ENCODE results near the gene HNRNPUL1. TPM values are rescaled to one million over a fixed set of nuclear protein-coding genes. Genes with fewer than 3 reads are reported as not detected.
"Not testable (repeated sequence)": the region's sequence is repeated elsewhere in the genome, so short reads cannot be mapped to it uniquely, and the experiment has no call there.

HNRNPUL1 gene
- total RNA-seq, 4 donors from 2014 or later = 98.1 to 127 (median 113) TPM

GRCh38 chr19:41226874-41227390 lies 37.2 kb upstream of the HNRNPUL1 start:
- 55 to 56% methylated on average over 8 to 9 of the region's 9 CpGs for whole genome bisulfite sequencing, 2 donors
- Histone ChIP-seq H3K27ac (peak overlapping the region; percentile 71 to 90 (median 89)), H3K36me3 (peaks cover 0 to 13% (median 0%) of the 10 kb centered on the region in 3 donors), H3K9me3 (no peaks in the 10 kb centered on the region), H3K4me3 (peak overlapping the region in 3 of 4 donors; percentile 46 to 68 (median 56)), H3K27me3 (peaks cover 0 to 27% (median 0%) of the 10 kb centered on the region in 4 donors), H3K4me1 (peaks cover 8 to 46% (median 10%) of the 10 kb centered on the region in 3 donors)
- TF ChIP-seq POLR2A (IDR thresholded peaks at IDR 0.05) (no peak), CTCF (IDR thresholded peaks at IDR 0.05) (no peak)
- intact Hi-C loops (cut with DNase I) = no loop called here
- no peak for DNase-seq

DNA sequence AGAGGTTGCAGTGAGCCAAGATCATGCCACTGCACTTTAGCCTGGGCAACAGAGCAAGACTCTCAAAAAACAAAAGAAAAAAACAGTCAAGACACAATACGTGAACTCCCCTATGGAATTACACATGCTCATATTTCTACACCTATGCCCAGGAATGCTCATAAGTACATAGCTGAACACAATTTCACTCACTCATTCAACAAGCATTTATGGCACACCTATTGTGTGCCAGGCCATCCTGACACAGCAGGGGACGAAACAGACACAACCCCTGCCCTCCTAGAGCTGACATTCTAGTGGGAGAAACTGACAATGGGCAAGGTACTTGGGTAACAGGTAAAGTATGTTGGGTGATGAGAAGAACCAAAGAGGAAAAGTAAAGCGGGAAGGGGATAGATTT lies 35.7 kb upstream of the HNRNPUL1 start:
- TF ChIP-seq POLR2A (IDR thresholded peaks at IDR 0.05) (no peak), CTCF (IDR thresholded peaks at IDR 0.05) (no peak)
- peaks cover 8 to 39% (median 10%) of the 10 kb centered on the region in 3 donors for H3K4me1 ChIP-seq
- no peak overlapping the region for H3K4me3 ChIP-seq
- H3K27me3 ChIP-seq = peaks cover 0 to 27% (median 0%) of the 10 kb centered on the region in 4 donors
- H3K27ac ChIP-seq = no peak overlapping the region
- intact Hi-C loops (cut with DNase I) = no loop called here
- peaks cover 0 to 21% (median 0%) of the 10 kb centered on the region in 3 donors for H3K36me3 ChIP-seq
- WGBS, 2 donors = 78 to 88% methylated on average over 3 of the region's 3 CpGs
- no peak for DNase-seq
- H3K9me3 ChIP-seq = no peaks in the 10 kb centered on the region

DNA sequence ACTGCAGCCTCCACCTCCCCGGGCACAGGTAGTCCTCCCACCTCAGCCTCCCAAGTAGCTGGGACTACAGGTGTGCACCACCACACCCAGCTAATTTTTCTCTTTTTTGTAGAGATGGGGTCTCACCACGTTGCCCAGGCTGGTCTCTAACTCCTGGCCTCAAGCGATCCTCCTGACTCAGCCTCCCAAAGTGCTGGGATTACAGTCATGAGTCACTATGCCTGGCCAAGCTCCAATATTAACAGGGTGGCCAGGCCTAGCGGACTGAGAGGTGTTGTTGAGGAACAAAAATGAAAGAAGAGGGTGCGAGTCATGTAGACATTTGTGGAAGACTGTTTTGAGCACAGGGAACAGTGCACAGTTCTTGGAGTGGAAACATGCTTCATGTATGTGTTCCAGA lies 34.8 kb upstream of the HNRNPUL1 start:
- H3K4me3 ChIP-seq; intact Hi-C loops (cut with DNase I); H3K9me3 ChIP-seq; DNase-seq; H3K27ac ChIP-seq: not testable (repeated sequence)
- Histone ChIP-seq H3K4me1 (peaks cover 8 to 31% (median 10%) of the 10 kb centered on the region in 3 donors), H3K27me3 (peaks cover 0 to 27% (median 0%) of the 10 kb centered on the region in 4 donors), H3K36me3 (peaks cover 0 to 25% (median 0%) of the 10 kb centered on the region in 3 donors)
- 66 to 82% methylated on average over 3 to 4 of the region's 5 CpGs for WGBS, 2 donors

DNA sequence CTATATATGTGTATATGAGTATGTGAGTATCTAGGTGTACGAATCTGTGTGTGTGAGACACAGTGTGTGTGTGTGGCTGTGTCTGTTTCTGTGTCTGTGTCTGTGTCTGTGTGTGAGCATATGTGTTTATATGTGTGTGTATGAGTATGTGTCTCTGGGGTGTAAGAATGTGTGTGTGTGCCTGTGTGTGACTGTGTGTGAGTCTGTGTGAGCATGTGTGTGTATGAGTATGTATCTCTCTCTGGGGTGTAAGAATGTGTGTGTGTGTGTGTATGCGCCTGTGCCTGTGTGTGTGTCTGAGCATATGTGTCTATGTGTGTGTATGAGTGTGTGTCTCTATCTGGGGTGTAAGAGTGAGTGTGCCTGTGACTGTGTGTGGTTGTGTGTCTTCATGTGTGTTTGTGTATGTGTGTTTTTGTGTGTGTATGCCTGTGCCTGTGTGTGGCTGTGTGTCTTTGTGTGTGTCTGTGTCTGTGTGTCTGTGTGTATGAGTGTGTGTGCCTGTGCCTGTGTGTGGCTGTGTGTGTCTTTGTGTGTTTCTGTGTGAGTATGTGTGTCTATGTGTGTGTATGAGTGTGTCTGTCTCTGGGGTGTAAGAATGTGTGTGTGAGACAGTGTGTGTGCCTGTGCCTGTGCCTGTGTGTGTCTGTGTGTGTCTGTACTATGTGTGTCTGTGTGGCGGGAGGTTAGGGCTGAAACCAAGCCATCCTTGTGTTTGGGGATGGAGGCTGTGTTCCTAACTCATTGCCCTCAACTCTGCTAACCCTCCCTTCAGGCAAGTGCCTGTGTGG lies 33.9 kb upstream of the HNRNPUL1 start:
- WGBS, 2 donors = 86 to 92% methylated on average over 3 of the region's 3 CpGs
- peaks cover 0 to 27% (median 0%) of the 10 kb centered on the region in 4 donors for H3K27me3 ChIP-seq
- intact Hi-C loops (cut with DNase I) = no loop called here
- no peak overlapping the region for H3K27ac ChIP-seq
- DNase-seq = no peak
- H3K4me1 ChIP-seq = peaks cover 5 to 22% (median 8%) of the 10 kb centered on the region in 3 donors
- H3K4me3 ChIP-seq = no peak overlapping the region
- no peaks in the 10 kb centered on the region for H3K9me3 ChIP-seq
- TF ChIP-seq CTCF (IDR thresholded peaks at IDR 0.05) (no peak), POLR2A (IDR thresholded peaks at IDR 0.05) (no peak)
- H3K36me3 ChIP-seq = peaks cover 0 to 25% (median 0%) of the 10 kb centered on the region in 3 donors

- Histone ChIP-seq H3K36me3 (peaks cover 0 to 38% (median 0%) of the 10 kb centered on the region in 3 donors), H3K27ac (no peak overlapping the region), H3K9me3 (no peaks in the 10 kb centered on the region), H3K27me3 (peaks cover 0 to 8% (median 0%) of the 10 kb centered on the region in 4 donors), H3K4me3 (no peak overlapping the region), H3K4me1 (no peaks in the 10 kb centered on the region)
- TF ChIP-seq CTCF (IDR thresholded peaks at IDR 0.05) (no peak), POLR2A (IDR thresholded peaks at IDR 0.05) (no peak)
- 89 to 93% methylated on average over 8 of the region's 8 CpGs for WGBS, 2 donors
- DNase-seq = no peak
- intact Hi-C loops (cut with DNase I) = no loop called here
Measured at GRCh38 chr19:41232686-41233085, 31.5 kb upstream of the HNRNPUL1 start.
